Smooth muscle cell (in vitro differentiated cells): ENCODE measurements around the gene RAPGEF5. TPM values are rescaled to one million over a fixed set of nuclear protein-coding genes. Genes with fewer than 3 reads are reported as not detected.

Experiments
- DNase-seq: peaks from one replicate; lab custom pipeline; 2025; ENCODE audit not compliant: unreplicated experiment; lab: John Stamatoyannopoulos, UW
- H2AFZ ChIP-seq: fragments of 200-600 bp; sonication (generic); 2 replicates; pipeline ENCODE4 v1.6.0; 2016; ENCODE audit warnings: antibody characterized with exemption, low read depth, mild to moderate bottlenecking
- H3F3A ChIP-seq: fragments of 200-600 bp; sonication (generic); 2 replicates; pipeline ENCODE4 v1.6.0; 2017; ENCODE audit warnings: antibody characterized with exemption, low read depth
- H3K27ac ChIP-seq: fragments of 200-600 bp; sonication (generic); 2 replicates; pipeline ENCODE4 v1.5.1; 2016; ENCODE audit warnings: low read depth, mild to moderate bottlenecking
- H3K27me3 ChIP-seq: fragments of 200-600 bp; sonication (generic); 2 replicates; pipeline ENCODE4 v1.6.1; 2016; ENCODE audit warnings: low read depth, mild to moderate bottlenecking
- H3K36me3 ChIP-seq: fragments of 200-600 bp; sonication (generic); 2 replicates; pipeline ENCODE4 v1.5.1; 2016; ENCODE audit warnings: low read depth
- H3K4me1 ChIP-seq: fragments of 200-600 bp; sonication (generic); 2 replicates; pipeline ENCODE4 v1.5.1; 2016; ENCODE audit warnings: low read depth
- H3K4me2 ChIP-seq: fragments of 200-600 bp; sonication (generic); 2 replicates; pipeline ENCODE4 v1.6.0; 2016; ENCODE audit warnings: mild to moderate bottlenecking
- H3K4me3 ChIP-seq: fragments of 200-600 bp; sonication (generic); 2 replicates; pipeline ENCODE4 v1.5.1; 2016; ENCODE audit warnings: mild to moderate bottlenecking
- H3K79me2 ChIP-seq: fragments of 200-600 bp; sonication (generic); 2 replicates; pipeline ENCODE4 v1.6.0; 2016; ENCODE audit warnings: low read depth, mild to moderate bottlenecking
- H3K9ac ChIP-seq: fragments of 200-600 bp; sonication (generic); 2 replicates; pipeline ENCODE4 v1.6.0; 2016; ENCODE audit warnings: low read depth
- H3K9me3 ChIP-seq: fragments of 200-600 bp; sonication (generic); replicated peaks from 2 replicates; pipeline ENCODE4 v1.5.1; 2016; ENCODE audit warnings: low read depth
- H4K20me1 ChIP-seq: fragments of 200-600 bp; sonication (generic); 2 replicates; pipeline ENCODE4 v1.6.0; 2016; ENCODE audit warnings: low read depth
- CTCF ChIP-seq: fragments of 200-600 bp; sonication (generic); IDR thresholded peaks from 2 replicates; pipeline ENCODE4 v1.5.1; 2017; ENCODE audit warnings: borderline replicate concordance, mild to moderate bottlenecking, antibody characterized with exemption; ENCODE audit not compliant: insufficient read depth, poor library complexity, severe bottlenecking
- WGBS: methylation state at CpG from one replicate; pipeline ENCODE4 v1.1.7; 2016; ENCODE audit warnings: low lambda C conversion rate; 5-methylcytosine and 5-hydroxymethylcytosine counted together
- polyA plus RNA-seq: library from polyadenylated mRNA; unstranded; fragments of >200 nt; fragmentation: Nextera tagmentation; extraction: Ambion mirVana; gene quantifications from 2 replicates; pipeline ENCODE4 v1.2.1, GENCODE V29; 2016
- total RNA-seq: library from RNA; depleted of rRNA; stranded (reverse); fragments of >200 nt; gene quantifications from 2 replicates; pipeline ENCODE4 v1.2.3, GENCODE V29; 2014

Gene RAPGEF5
- total and polyA plus RNA-seq, 2 experiments from 2014 or later: 11.4 TPM; not detected in 1

- WGBS: 91% methylated on average over 6 of the region's 6 CpGs
- TF ChIP-seq CTCF: no peak
- Histone ChIP-seq H3K4me2 (no peak overlapping the region), H3K9ac (no peak overlapping the region), H3K36me3 (no peaks in the 10 kb centered on the region), H3F3A (no peaks in the 10 kb centered on the region), H3K4me1 (peaks cover 19% of the 10 kb centered on the region), H4K20me1 (no peaks in the 10 kb centered on the region), H3K4me3 (no peak overlapping the region), H3K9me3 (no peaks in the 10 kb centered on the region), H3K79me2 (no peaks in the 10 kb centered on the region), H3K27ac (no peak overlapping the region), H3K27me3 (no peaks in the 10 kb centered on the region), H2AFZ (no peak overlapping the region)
- DNase-seq: no peak
These were observed 173.3 kb downstream of the RAPGEF5 start for GRCh38 chr7:22183522-22184280.

- no peaks in the 10 kb centered on the region for H3K36me3 ChIP-seq
- no peaks in the 10 kb centered on the region for H4K20me1 ChIP-seq
- no peak for DNase-seq
- H3K79me2 ChIP-seq: no peaks in the 10 kb centered on the region
- no peak overlapping the region for H3K9ac ChIP-seq
- no peaks in the 10 kb centered on the region for H3K27me3 ChIP-seq
- H3F3A ChIP-seq: no peaks in the 10 kb centered on the region
- no peaks in the 10 kb centered on the region for H3K9me3 ChIP-seq
- H3K4me3 ChIP-seq: no peak overlapping the region
- H3K4me2 ChIP-seq: no peak overlapping the region
- 57% methylated on average over 4 of the region's 4 CpGs for WGBS
- peaks cover 19% of the 10 kb centered on the region for H3K4me1 ChIP-seq
- no peak overlapping the region for H2AFZ ChIP-seq
- H3K27ac ChIP-seq: no peak overlapping the region
- TF ChIP-seq CTCF: no peak
These were observed 174.8 kb downstream of the RAPGEF5 start for GRCh38 chr7:22182149-22182548.

GRCh38 chr7:22181663-22182062, 175.3 kb downstream of the RAPGEF5 start:
- Histone ChIP-seq H3K4me2 (no peak overlapping the region), H3F3A (no peaks in the 10 kb centered on the region), H3K9me3 (no peaks in the 10 kb centered on the region), H3K9ac (no peak overlapping the region), H4K20me1 (no peaks in the 10 kb centered on the region), H3K4me3 (no peak overlapping the region), H3K79me2 (no peaks in the 10 kb centered on the region), H2AFZ (no peak overlapping the region), H3K4me1 (peaks cover 19% of the 10 kb centered on the region), H3K27ac (no peak overlapping the region), H3K36me3 (no peaks in the 10 kb centered on the region), H3K27me3 (no peaks in the 10 kb centered on the region)
- no peak for TF ChIP-seq CTCF
- WGBS: 97% methylated on average over 1 of the region's 1 CpG
- no peak for DNase-seq

- 87% methylated on average over 4 of the region's 4 CpGs for WGBS
- peaks cover 6% of the 10 kb centered on the region for H3K4me1 ChIP-seq
These were observed 177.5 kb downstream of the RAPGEF5 start for GRCh38 chr7:22179442-22179879.

More at GRCh38 chr7:22179442-22179879, 177.5 kb downstream of the RAPGEF5 start:
- no peak overlapping the region for H3K9ac ChIP-seq
- no peaks in the 10 kb centered on the region for H3K79me2 ChIP-seq
- no peak overlapping the region for H3K4me2 ChIP-seq
- no peak overlapping the region for H3K4me3 ChIP-seq
- H3K36me3 ChIP-seq: no peaks in the 10 kb centered on the region
- no peaks in the 10 kb centered on the region for H4K20me1 ChIP-seq
- DNase-seq: no peak
- H3F3A ChIP-seq: no peaks in the 10 kb centered on the region
- no peaks in the 10 kb centered on the region for H3K27me3 ChIP-seq
- no peak overlapping the region for H2AFZ ChIP-seq
- no peak overlapping the region for H3K27ac ChIP-seq
- TF ChIP-seq CTCF: no peak
- no peaks in the 10 kb centered on the region for H3K9me3 ChIP-seq
